ENCODE data around the gene RHCE.

DNA sequence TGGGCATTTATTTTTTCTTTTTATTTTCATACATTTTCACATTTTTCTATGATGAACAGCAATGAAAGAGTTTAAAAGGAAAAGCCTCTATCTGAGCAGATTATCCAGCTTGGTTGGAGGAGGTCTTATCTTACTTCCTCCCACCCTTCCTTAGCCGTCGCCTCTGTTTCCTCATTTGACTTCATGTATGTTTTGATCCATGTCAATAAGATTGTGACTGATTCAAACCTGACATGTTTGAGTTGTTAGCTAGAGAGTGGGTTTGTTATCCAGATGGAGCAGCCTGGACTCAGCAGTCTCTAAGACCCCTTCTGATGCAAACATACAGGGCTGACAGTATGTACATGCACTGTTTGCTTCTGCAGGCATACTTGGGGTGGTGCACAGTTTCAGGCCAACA lies 41.2 kb upstream of the RHCE start:
- TF ChIP-seq, protein P1, sequence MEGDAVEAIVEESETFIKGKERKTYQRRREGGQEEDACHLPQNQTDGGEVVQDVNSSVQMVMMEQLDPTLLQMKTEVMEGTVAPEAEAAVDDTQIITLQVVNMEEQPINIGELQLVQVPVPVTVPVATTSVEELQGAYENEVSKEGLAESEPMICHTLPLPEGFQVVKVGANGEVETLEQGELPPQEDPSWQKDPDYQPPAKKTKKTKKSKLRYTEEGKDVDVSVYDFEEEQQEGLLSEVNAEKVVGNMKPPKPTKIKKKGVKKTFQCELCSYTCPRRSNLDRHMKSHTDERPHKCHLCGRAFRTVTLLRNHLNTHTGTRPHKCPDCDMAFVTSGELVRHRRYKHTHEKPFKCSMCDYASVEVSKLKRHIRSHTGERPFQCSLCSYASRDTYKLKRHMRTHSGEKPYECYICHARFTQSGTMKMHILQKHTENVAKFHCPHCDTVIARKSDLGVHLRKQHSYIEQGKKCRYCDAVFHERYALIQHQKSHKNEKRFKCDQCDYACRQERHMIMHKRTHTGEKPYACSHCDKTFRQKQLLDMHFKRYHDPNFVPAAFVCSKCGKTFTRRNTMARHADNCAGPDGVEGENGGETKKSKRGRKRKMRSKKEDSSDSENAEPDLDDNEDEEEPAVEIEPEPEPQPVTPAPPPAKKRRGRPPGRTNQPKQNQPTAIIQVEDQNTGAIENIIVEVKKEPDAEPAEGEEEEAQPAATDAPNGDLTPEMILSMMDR (conservative IDR thresholded peaks at IDR 0.05 in 1 of 2, IDR thresholded peaks at IDR 0.05 in 1 of 2; ENCODE audit: low read depth in 1 of 2, low read length in 2 of 2) = no peak
- TF ChIP-seq EZH2 (IDR thresholded peaks at IDR 0.05; ENCODE audit: low read length, missing control alignments) = no peak
